GM21737 (cell line): Measurements from ENCODE around the gene DISP2.

Experiments used
- ATAC-seq: cut with Tn5 transposase; IDR thresholded peaks from one replicate; pipeline ENCODE4 v1.9.1; 2021; ENCODE audit warnings: mild to moderate bottlenecking, moderate library complexity; ENCODE audit not compliant: unreplicated experiment

DISP2 gene

DNA sequence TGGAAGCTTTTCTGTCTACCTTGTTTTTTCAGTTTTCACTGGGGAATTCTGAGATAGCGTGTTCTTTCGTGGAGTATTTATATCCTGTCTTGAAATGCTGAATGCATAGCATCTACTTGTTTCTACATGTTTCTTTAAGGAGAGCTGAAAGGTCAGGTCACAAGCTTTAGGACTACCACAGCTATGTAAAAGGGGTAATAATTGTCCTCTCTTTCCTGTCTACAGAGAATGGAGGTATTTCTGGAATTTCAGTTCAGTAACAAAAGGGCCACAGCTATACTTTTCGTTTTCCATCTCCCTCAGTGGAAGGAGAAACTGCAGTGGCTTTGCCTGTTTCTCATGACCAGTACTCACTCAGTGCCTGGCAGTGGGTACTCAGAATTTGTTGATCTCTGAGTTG lies 29.8 kb upstream of the DISP2 start:
- no peak for ATAC-seq

DNA sequence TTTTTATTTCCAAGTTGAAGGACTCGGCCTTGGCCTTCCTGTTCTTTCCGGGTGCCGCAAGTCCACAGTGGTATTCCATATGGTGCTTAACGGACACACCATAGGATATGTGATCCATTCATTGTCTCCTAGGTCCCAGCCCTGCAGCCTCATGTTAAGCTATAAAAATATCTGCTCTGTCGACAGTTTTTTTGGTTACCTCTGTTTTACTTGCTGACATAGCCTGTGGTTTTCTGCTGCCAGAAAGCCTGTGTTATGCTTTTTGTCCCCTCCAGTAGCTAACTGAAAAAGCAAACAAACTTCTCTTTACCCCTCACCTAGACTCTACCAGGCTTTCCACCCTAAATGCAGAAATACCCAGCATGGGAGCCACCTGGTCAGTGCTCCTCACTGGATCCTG lies 29.3 kb upstream of the DISP2 start:
- no peak for ATAC-seq

DNA sequence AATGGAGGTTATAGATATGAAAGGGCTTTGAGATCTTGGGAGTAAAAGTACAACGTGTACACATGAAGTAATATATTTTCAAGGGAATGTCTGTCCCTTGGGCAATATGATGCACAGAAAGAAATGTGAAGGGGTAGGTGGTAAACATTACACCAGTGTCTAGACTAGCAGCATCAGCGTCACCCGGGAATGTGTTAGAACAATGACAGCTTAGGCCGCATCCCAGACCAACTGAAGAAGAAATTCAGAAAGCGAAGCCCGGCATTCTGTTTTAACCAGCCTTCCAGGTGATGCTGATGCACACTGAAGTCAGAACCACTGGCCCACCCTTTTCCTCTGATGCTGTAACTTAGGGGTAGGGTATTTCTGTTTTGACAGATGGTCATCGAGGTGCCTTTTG lies 28.2 kb upstream of the DISP2 start:
- no peak for ATAC-seq

DNA sequence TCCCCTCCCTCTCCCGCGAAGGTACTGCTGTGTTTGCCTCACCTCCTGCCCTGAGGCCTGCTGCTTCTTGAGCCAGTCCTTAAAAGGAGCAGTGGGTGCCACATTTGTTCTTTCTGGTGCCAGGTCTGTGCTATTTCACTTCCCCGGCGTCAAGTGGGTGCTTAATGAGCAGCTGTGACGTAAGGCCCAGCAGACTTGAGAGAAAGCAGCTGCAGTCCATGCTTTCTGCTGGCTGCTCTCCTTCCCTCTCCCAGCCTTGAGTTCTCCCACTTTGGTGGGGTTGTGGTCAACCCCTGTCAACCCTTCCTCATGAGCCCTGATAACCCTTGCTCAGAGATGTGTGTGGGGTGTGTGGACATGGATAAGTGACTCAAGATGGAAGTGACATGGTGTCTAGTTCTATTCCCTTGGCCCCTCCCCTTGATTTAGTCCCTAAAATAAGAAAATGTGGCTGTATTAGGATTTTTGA lies 27.6 kb upstream of the DISP2 start:
- no peak for ATAC-seq

DNA sequence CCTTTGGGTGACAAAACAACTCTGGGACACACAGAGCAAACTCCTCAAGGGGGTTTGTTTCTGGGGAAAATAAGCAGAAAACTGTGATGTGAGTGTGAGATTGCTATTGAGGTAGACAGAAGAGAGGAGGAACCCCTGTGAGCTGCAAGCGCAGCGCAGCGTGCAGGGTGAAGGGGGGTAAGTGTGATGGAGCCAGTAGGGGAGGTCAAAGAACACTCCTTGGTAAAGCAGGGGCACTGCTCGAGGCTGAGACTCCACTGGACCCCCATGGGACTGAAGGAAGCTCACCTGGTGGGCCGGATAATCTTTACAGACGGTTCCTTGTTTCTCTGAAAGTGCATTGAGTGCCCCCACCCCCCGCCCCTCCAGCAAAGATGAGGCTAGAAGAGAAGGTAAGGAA lies 27.0 kb upstream of the DISP2 start:
- no peak for ATAC-seq

DNA sequence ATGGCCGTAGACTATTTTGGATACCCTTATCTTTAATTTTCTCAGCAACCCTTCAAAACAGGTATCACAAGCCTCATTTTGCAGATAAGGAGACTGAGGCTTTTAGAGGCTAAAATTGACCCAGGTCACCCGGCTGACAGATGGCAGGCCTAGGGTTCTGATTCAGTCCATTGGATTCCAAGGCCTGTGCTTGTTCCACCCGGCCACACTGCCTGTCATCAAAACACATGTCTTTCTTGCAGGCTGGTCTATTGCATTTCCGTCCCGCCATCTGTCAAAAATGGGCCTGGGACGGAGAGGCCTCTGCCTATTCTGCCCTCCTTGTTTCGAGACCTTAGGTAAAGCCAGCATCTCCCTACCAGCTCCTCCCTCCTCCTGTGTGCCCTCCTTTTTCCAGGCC lies 26.4 kb upstream of the DISP2 start:
- no peak for ATAC-seq

DNA sequence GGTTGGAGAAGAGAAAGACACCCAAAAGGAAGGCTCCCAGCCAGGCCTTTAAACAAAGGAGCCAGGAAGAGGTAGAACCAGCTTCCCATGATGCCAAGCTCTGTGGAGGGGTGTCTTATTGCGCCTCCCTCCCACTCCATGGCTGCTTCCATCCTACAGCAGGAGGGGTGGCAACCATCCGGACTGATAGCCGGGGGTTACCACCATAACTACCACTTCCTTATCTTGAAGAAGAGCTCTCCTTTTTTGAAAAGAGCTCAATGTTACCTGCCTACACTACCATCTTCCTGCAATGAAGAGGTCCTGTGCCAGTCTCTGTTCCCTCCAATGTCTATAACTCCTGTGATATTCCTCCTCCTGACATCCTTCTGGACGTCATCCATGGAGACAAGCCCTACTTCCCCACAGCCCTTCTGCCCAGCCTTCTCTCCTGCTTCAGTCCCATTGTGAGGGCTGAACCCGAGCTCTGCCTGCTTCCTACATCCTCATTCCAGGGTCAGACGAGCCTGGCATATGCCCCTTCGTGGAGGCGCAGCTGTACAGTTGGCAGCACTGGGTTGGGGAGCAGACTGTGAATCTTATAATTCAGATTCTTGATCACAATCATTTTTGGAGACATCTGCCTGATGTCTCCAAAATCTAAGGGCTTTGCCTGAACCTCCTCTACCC lies 25.8 kb upstream of the DISP2 start:
- no peak for ATAC-seq

DNA sequence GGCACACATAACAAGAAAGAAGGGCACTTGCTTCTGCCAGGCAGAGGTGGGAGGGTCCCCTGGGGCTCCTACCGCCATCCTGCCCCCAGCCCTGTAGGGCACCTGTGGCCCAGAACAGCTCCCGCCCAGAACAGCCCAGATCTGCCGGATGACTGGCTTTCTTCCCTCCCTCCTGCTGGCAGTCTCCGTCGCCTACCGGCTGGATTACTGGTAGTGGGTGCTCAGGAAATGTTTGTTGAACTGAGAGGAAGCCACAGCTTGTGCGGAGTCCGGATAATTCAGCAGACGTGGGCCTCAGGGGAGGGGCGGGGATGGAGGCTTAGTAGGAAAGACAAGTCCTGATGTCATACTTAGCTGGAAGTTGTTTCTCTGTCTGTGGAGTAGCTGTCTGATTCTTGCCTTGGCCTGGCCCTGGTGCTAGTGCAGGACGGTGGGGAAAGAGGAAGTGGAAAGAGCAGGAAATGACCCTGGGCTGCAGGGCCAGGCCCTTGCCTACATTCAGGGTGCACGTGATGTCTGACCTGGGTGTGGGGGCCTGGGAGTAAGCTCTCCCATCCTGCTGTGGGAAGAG lies 24.0 kb upstream of the DISP2 start:
- ATAC-seq = no peak

DNA sequence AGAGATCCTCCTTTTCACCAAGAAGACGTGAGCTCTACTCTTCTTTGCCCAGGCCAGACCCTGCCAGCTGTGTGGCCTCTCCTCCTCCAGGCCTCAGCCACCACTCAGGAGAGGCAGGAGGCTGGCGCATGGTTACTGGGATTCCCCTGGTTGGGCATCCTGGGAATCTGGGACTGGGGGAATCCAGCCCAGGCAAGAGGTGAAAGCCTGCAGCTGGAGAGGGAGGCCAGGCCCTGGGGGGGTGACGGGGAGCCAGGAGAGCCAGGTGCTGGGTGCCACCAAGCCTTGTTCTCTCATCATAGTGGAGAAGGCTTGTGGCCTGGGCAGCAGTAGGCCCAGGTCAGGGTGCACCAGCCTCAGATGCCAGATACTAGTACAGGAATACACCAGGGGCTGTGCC lies 23.5 kb upstream of the DISP2 start:
- no peak for ATAC-seq

DNA sequence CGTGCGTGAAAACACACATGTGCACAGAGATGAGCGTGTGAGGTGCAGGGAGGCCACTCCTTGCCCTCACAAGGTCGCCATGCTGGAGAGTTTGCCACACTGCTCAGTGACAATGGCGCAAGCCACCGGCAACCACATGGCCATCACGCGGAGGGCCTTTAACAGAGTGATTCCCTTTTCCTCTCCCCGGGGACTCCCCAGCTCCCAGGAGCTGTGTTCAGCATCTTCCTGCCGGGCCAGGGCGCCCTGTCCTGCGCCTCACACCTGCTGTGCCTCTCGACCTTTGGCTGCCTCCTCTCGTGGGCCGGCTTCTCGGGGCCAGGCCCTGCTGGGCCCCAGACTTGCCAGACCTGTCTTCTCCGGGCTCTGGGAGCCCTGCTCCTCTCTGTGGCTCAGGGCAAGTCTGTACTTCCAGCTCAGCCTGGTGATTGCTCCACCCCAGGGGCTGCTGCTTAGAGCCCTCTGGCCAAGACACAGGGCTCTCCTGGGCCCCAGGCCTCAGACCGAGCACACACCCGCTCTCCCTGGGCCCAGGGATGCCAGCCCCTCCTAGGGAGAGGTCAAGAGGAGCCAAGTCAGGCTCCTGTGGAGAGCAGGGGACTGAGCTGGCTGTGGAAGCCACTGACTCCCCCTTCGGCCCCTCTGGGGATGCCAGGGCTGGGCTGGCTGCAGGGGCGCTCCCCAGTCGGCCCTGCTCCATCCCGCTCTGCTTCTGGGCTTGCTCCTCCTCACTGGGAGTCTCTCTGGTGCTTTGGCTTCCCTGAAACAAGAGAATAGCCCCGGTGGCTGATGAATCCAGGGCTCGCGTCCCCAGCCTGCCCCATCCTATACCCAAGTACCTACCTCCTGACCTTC lies 22.9 kb upstream of the DISP2 start:
- ATAC-seq = no peak

DNA sequence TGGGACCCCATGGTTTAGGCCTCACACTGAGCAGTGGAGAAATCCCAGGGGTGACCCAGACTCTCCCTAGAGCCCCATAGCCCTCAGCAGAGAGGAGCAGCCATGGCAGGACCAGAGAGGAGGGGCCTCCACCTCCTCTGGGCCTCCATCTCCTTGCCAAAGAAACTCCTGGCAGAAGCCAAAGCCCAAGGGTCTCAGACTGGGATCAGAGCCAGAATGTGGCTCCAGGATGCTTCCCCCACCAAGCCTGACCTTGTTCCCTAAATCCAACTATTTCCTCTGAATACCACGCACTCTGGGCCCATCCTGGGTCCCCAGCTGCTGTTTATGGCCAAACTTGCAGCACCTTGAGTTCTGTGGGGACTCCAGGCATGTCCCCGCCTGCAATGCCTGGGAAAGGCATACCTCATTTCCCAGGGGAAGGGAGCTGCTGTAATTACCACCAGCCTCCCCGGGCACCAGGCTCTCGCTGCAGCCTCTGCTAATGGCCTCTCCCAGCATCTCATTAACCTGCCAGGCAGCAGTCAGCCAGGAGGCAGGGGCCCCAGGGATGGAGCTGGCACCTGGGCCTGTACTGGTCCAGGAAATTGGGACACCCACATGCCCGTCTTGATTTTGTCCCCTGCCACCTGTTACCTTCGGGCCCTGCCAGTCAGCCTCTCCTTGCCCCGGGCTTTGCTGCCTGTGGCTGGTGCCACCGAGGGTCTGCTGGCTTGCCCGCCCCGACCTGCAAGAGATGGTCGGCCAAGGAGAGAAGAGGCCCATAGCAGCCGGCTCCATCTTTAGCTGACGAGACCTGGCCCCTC lies 21.9 kb upstream of the DISP2 start:
- ATAC-seq = no peak

DNA sequence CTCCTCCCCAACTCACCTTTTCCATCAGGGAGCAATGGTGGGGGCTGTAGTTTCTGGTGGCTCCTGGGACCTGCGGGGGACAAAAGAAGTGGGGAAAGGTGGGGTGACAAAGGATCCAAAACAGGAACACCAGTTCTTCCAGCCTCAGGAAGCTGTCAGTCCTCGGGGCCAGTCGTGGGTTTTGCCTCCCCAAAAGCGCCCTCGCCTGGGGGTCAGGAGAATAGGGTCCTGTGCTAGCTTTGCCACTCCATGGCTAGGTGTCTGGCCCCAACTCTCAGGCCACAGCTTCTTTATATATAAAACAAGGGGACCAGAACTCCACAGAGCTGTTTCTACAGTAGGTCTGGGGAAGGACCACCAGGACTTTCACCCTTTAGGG lies 21.3 kb upstream of the DISP2 start:
- ATAC-seq = no peak

DNA sequence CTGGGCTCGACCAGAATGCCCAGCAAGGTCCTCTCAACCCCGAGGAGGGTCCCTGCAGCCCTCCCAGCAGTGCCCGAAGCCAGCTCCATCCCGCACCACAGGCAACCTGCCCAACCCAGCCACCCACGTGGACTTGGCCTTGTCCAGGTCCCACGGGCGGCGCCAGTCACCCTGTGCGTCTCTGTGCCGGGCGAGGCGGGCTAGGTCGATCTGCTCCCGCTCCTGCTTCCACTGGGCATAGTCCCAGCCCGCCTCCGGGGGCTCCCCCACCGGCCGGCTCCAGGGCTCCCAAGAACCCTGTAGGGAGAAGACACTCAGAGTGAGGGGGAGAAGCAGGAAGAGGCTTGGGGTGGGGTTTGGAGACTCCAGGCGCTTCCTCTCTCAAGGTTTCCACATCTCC lies 20.4 kb upstream of the DISP2 start:
- ATAC-seq = no peak

DNA sequence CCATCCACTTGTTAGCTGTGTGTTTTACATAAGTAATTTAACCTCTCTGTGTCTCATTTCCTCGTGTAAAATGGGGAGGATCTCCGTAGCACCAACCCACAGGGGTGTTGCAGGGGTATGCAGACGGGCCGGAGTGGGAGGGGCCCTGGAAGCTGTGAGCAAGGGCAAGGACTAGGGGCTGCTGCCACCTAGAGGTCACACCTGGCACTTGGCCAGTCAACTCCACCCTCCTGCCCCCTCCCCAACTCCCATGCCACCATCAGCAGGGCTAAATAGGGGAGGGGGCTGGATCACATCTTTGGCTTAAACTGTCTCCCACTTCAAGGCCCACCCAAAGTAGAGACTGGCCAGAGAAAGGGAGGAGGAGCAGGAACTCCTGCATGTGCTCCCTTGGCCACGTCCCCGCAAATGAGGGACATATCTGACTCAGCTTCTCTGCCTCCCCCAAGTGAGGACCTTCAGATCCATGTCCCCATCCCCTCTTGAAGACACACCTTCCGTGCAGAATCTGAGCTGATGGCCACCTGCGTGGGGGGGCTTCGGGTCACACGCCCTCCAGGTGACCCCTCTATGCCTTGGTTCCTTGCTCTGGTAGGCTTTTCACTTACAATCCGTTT lies 19.9 kb upstream of the DISP2 start:
- no peak for ATAC-seq

DNA sequence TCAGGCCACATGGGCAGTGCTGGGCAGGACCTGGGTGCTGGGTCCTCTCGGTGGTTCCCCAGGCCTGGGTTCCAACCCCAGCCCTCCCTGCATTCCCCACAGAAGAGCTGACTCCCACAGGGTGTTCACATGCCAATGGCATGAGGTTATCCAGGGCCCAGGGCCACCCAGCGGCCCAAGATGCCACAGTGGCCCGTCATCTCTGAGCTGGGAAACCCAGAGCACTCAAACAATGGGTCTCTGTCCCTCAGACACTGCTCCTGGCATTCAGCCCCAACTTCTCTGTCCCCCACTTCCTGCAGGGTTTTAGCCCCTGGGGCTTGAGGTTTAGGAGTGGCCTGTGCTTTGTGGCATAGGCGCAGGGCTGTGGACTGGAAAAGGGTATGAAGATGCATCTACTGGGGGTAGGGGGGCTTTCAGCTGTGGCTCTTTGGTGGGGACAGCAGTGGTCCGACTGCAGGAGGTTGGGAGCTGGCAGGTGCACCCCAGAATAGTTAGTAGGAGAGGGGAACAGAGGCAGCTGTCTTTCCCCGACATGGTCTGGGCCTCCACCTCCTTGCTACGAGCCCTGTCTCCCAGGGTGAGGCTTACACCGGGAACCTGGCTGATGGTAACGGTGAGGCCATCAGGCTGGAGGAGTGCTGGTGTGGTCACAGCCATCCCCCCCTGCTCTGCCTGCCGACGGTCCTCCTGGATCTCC lies 18.9 kb upstream of the DISP2 start:
- ATAC-seq = no peak

DNA sequence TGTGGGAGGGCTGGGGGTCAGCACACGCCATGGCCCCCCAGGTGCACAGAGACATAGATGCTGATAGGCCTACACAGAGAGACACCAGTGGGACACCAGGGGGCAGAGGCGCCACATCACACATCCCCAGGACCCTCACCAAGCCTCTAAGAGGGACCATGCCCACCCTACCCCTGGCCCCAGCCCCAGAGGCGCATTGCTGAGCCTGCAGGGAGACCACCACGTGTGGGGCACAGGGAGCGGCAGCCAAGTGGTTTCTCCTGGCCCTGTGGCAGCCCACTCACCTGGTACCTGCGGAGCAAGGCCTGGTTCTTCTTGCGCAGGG lies 18.4 kb upstream of the DISP2 start:
- no peak for ATAC-seq

DNA sequence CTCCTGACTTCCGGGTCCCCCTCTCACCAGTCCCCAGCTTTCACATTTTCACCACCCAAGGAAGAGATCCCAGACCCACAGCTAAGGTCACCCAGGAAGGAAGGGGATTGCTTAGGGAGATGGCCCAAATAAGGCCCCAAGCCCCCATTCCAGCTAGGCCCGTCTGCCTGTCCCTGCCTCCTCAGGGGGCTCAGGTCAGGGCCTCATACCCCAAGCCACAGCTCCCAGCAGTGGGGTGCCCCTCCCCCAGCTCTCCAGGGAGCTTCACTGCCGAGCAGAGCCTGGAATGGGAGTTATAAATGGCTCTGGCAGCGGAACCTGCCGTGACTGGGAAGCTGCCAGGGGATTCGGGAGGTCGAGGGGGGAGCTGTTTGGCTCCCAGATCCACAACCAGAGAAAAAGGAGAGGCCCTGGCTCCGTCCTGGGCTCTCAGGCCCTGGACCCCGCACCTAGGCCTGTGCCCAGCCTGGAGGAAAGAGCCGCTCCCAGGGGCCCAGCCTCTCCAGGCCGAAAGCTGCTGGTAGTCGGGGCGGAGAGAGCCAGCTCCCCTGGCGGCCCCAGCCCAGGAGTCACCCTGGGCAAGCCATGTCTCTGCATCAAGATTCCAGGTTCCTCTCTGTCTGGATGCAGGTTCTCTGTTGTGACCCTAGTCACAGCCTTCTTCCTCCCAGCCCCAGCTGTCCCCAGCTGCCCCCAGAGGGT lies 17.8 kb upstream of the DISP2 start:
- ATAC-seq = no peak

DNA sequence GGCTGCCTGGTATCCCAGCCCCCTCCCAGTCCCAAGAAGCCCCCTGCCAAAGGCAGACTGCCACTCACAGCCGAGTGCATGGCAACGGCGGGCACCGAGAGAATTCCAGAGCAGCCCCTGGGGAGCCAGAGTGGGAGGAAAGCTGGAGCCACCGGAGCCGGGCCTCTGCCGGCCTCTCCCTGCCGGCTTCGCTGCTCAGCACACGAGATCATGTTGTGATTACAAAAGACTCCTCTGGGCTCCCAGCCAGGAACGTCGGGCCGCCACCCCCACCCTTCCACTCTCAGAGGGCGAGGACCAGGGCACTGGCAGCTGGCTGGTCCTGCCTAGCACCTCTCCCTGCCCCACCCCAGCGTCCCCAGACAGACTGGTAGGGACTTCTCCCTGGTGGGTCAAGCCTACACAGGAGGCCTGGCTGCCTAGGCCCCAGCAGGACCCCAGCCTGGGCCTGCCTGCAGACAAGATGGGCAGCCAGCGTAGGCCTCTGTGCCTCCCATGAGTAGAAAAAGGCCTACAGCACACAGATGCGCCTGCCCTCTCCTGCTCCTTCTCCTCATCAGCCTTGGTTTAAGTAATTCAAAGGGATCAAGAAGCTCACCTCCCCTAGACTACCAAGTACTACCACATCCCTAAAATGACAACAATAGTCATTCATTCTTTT lies 17.1 kb upstream of the DISP2 start, which contains the start of gene CCDC9B:
CCDC9B (minus strand) TSS at position 200 of the 661 bp plus-strand sequence; CDS start at position 80, 120 bp downstream.
- ATAC-seq = no peak
